GM21360 (cell line): ENCODE measurements around the gene ZNF593.

Experiments
- ATAC-seq: cut with Tn5 transposase; IDR thresholded peaks from one replicate; pipeline ENCODE4 v1.9.1; 2021; ENCODE audit warnings: mild to moderate bottlenecking, moderate library complexity; ENCODE audit not compliant: unreplicated experiment

ZNF593 gene

DNA sequence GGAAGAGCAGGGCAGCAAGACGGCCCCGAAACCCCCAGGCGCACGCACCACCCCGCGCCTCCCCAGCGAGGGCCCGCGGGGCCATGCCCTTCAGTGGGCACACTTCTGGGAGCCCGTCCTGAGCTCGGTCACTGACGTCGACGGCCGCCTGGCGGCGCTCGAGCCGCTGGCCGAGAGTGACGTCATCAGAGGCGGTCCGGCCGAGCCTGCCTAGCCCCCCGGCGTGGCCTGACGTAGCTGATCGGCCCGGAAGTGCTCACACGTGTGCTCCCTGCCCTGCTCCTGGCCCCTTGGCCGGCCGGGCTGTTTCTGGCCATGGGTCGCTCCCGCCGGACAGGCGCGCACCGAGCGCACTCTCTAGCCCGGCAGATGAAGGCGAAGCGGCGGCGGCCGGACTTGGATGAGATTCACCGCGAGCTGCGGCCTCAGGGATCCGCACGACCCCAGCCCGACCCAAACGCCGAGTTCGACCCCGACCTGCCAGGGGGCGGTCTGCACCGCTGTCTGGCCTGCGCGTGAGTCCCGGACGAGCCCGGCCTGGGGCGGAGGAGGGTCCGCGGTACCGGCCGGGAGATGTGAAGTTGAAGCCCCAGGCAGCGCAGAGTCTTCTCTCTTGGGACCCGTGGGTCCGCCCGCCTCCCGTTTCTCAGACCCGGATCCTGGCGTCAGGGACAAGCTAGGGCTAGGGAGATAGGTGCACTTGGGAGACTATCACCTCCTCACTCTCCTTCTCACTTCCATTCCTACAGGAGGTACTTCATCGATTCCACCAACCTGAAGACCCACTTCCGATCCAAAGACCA, at the start of gene ZNF593:
Gene ZNF593 (plus strand): TSS at position 240 of the 803 bp plus-strand sequence. CDS start 76 bp downstream, at position 316.
- ATAC-seq: peak; percentile 80

DNA sequence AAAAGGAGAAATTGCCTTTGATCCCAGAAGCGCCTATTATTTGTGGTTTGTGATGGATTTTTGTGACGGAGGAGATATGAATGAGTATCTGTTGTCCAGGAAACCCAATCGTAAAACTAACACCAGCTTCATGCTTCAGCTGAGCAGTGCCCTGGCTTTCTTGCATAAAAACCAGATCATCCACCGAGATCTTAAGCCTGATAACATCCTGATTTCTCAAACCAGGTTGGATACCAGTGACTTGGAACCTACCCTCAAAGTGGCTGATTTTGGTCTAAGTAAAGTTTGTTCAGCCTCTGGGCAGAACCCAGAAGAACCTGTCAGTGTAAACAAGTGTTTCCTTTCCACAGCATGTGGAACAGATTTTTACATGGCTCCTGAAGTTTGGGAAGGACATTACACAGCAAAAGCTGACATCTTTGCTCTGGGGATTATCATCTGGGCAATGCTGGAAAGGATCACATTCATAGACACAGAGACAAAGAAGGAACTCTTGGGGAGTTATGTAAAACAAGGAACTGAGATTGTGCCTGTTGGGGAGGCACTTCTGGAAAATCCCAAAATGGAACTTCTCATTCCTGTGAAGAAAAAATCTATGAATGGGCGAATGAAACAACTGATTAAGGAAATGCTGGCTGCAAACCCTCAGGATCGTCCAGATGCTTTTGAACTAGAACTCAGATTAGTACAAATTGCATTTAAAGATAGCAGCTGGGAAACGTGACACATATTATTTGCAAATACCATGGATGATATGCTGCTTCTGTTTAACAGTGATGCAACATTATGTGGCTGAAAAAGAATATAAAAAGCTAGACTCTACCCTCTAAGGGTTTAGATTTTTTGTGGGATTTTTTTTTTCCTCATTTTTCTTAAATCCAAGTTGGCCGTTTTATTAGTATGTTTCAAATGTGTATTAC, 47.6 kb upstream of the ZNF593 start:
- no peak for ATAC-seq

GRCh38 chr1:26122988-26123973, 46.4 kb upstream of the ZNF593 start:
- ATAC-seq: no peak

- no peak for ATAC-seq
Measured at GRCh38 chr1:26124418-26125331, 45.0 kb upstream of the ZNF593 start.

GRCh38 chr1:26125382-26125781, 44.3 kb upstream of the ZNF593 start:
- ATAC-seq: no peak

GRCh38 chr1:26125946-26126320, 43.8 kb upstream of the ZNF593 start:
- ATAC-seq: no peak

- ATAC-seq: no peak
Measured at GRCh38 chr1:26126321-26127084, 43.2 kb upstream of the ZNF593 start.

GRCh38 chr1:26127235-26128163, 42.2 kb upstream of the ZNF593 start:
- no peak for ATAC-seq

- no peak for ATAC-seq
Measured at GRCh38 chr1:26129778-26130177, 39.9 kb upstream of the ZNF593 start.

DNA sequence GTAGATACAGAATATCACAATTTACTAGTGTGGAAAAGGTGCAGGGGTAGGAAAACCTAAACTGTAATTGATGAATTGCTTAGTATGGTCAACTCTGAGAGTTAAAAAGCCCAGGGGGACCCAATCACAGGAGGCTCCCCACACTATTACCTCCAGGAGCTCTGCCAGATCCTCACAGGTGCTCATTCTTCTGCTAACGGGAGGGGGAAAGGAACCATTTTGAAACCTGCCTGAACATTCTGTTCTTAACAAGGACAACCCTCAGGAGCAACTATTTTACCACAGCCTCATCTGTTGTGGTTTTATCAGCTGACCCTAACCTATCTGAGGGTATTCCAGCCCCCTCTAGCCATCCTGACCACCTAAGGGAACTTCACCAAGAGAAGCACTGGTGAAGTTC, 39.0 kb upstream of the ZNF593 start:
- no peak for ATAC-seq

GRCh38 chr1:26132128-26132833, 37.4 kb upstream of the ZNF593 start:
- no peak for ATAC-seq

DNA sequence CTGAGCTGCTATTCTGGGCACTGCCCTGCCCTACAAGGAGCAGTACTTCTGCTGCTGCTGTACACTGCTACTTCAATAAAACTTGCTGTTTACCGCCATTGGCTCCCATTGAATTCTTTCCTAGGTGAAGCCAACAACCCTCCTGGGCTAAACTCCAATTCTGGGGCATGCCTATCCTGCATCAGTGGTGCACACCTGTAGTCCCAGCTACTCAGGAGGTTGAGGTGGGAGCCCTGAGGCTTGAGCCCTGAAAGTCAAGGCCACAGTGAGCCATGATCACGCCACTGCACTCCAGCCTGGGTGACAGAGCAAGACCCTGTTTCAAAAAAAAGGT, 36.9 kb upstream of the ZNF593 start:
- ATAC-seq: no peak

GRCh38 chr1:26134466-26134865, 35.2 kb upstream of the ZNF593 start:
- ATAC-seq: no peak

DNA sequence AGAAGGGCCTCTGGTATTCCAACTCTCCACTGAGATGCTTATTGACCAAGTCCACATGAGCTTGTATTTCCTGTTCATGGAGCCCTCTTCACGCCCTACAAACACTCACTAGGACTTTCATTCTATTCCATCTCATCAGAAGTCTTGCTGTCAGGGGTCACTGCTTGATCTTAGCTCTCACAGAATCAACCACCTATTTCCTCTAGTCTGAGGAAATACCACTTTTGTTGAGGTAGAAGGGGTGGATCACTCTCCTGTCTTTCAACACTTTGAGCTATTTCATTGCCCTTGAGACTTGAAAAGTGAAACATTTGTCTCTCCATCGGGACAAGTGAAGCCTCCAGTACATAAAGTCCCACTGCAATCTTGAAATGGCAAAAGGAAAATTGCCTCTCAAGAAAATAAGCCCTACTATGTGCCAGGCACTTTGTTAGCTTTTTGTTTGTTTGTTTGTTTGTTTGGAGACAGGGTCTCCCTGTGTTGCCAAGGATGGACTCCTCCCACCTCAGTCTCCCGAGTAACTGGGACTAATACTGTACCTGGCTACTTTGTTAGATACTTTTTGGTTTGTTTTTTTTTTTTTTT, 30.6 kb upstream of the ZNF593 start:
- no peak for ATAC-seq

GRCh38 chr1:26142159-26142558, 27.5 kb upstream of the ZNF593 start:
- no peak for ATAC-seq

GRCh38 chr1:26145041-26145959, 24.4 kb upstream of the ZNF593 start:
- ATAC-seq: no peak
